ENCODE data around the gene SYAP1.
A peak's percentile ranks its signal among the peaks of the same experiment; 100 is the strongest.

- no peak for TF ChIP-seq CTCF (IDR thresholded peaks at IDR 0.05)
- TF ChIP-seq POLR2A (IDR thresholded peaks at IDR 0.05), result peak in 1 of 2 donors; percentile 84
- peak; percentile 98 to 99 for TF ChIP-seq POLR2AphosphoS5 (IDR thresholded peaks at IDR 0.05; ENCODE audit: insufficient read depth in 1 of 2, low read depth in 1 of 2)
Observed at GRCh38 chrX:16719334-16720084, at the start of gene SYAP1.
